Measurements from ENCODE around the gene LHFPL3. TPM values are rescaled to one million over a fixed set of nuclear protein-coding genes. Genes with fewer than 3 reads are reported as not detected.

Gene LHFPL3
- polyA plus RNA-seq, 1 donor from 2014 or later = 5.6 TPM

- Histone ChIP-seq H3F3A (ENCODE audit: insufficient read depth, low read length, poor library complexity, severe bottlenecking) (no peaks in the 10 kb centered on the region), H3K4me3 (ENCODE audit: low read length) (no peak overlapping the region), H2AFZ (ENCODE audit: low read depth, low read length) (no peak overlapping the region), H3K36me3 (ENCODE audit: insufficient read depth, low read length) (no peaks in the 10 kb centered on the region), H3K79me2 (replicated peaks; ENCODE audit: insufficient read depth, low read length) (no peaks in the 10 kb centered on the region), H3K27me3 (ENCODE audit: insufficient read depth, low read depth, low read length) (no peaks in the 10 kb centered on the region), H3K9ac (ENCODE audit: low read length) (no peak overlapping the region), H3K9me2 (ENCODE audit: insufficient read depth, low read length) (no peaks in the 10 kb centered on the region), H4K20me1 (ENCODE audit: insufficient read depth) (no peaks in the 10 kb centered on the region), H3K27ac (ENCODE audit: low read length) (no peak overlapping the region), H3K4me2 (ENCODE audit: low read length) (no peak overlapping the region), H3K9me3 (ENCODE audit: low read length) (no peaks in the 10 kb centered on the region)
- TF ChIP-seq EP300 (conservative IDR thresholded peaks at IDR 0.05; ENCODE audit: poor library complexity, severe bottlenecking) (no peak), RAD21 (conservative IDR thresholded peaks at IDR 0.05) (no peak)
Measured at GRCh38 chr7:104445393-104445792, 117.0 kb downstream of the LHFPL3 start.

DNA sequence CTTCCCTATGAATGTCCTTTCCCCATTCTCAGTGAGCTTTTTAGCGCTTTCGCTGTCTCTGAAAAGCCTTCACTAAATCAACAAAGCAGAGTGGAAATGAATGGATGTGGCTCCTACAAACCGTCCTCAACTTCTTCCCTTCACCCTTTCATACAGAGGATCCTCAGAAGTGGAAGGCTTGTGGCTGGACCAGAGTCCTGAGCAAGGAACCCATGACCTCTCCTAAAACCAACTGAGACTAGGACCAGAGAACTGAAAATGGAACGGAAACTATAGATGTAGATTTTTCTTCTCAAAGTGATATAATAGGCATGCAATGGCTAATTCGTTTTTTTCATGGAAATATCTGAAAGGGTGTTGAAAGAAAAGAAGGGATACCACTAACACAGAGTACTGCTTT, 122.5 kb downstream of the LHFPL3 start:
- Histone ChIP-seq H3K27ac (ENCODE audit: low read length) (no peak overlapping the region), H3K9me2 (ENCODE audit: insufficient read depth, low read length) (no peaks in the 10 kb centered on the region), H3K27me3 (ENCODE audit: insufficient read depth, low read depth, low read length) (no peaks in the 10 kb centered on the region), H4K20me1 (ENCODE audit: insufficient read depth) (no peaks in the 10 kb centered on the region), H3K9ac (ENCODE audit: low read length) (no peak overlapping the region), H3K4me3 (ENCODE audit: low read length) (no peak overlapping the region), H3K4me2 (ENCODE audit: low read length) (no peak overlapping the region), H3K79me2 (replicated peaks; ENCODE audit: insufficient read depth, low read length) (no peaks in the 10 kb centered on the region), H3K36me3 (ENCODE audit: insufficient read depth, low read length) (no peaks in the 10 kb centered on the region), H3F3A (ENCODE audit: insufficient read depth, low read length, poor library complexity, severe bottlenecking) (no peaks in the 10 kb centered on the region), H2AFZ (ENCODE audit: low read depth, low read length) (no peak overlapping the region), H3K9me3 (ENCODE audit: low read length) (no peaks in the 10 kb centered on the region)
- TF ChIP-seq, protein P1, sequence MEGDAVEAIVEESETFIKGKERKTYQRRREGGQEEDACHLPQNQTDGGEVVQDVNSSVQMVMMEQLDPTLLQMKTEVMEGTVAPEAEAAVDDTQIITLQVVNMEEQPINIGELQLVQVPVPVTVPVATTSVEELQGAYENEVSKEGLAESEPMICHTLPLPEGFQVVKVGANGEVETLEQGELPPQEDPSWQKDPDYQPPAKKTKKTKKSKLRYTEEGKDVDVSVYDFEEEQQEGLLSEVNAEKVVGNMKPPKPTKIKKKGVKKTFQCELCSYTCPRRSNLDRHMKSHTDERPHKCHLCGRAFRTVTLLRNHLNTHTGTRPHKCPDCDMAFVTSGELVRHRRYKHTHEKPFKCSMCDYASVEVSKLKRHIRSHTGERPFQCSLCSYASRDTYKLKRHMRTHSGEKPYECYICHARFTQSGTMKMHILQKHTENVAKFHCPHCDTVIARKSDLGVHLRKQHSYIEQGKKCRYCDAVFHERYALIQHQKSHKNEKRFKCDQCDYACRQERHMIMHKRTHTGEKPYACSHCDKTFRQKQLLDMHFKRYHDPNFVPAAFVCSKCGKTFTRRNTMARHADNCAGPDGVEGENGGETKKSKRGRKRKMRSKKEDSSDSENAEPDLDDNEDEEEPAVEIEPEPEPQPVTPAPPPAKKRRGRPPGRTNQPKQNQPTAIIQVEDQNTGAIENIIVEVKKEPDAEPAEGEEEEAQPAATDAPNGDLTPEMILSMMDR (IDR thresholded peaks at IDR 0.05; ENCODE audit: poor library complexity, severe bottlenecking) = no peak
- TF ChIP-seq EZH2 (IDR thresholded peaks at IDR 0.05; ENCODE audit: borderline replicate concordance, insufficient read depth, low read length, poor library complexity, severe bottlenecking) = no peak
- no peak for TF ChIP-seq RAD21 (conservative IDR thresholded peaks at IDR 0.05)
- TF ChIP-seq EP300 (conservative IDR thresholded peaks at IDR 0.05; ENCODE audit: poor library complexity, severe bottlenecking) = no peak
- no peak for TF ChIP-seq POLR2AphosphoS5 (IDR thresholded peaks at IDR 0.05)
- TF ChIP-seq MXI1 (conservative IDR thresholded peaks at IDR 0.05; ENCODE audit: poor library complexity, severe bottlenecking) = no peak
- TF ChIP-seq REST (IDR thresholded peaks at IDR 0.05; ENCODE audit: borderline replicate concordance) = no peak
- no peak for TF ChIP-seq SMC3 (conservative IDR thresholded peaks at IDR 0.05; ENCODE audit: poor library complexity)
- TF ChIP-seq TAF1 (IDR thresholded peaks at IDR 0.05; ENCODE audit: low read depth) = no peak

GRCh38 chr7:104453190-104453589, 124.8 kb downstream of the LHFPL3 start:
- Histone ChIP-seq H3K79me2 (replicated peaks; ENCODE audit: insufficient read depth, low read length) (no peaks in the 10 kb centered on the region), H3K4me3 (ENCODE audit: low read length) (no peak overlapping the region), H3K27me3 (ENCODE audit: insufficient read depth, low read depth, low read length) (no peaks in the 10 kb centered on the region), H3K9me2 (ENCODE audit: insufficient read depth, low read length) (no peaks in the 10 kb centered on the region), H3K9me3 (ENCODE audit: low read length) (peaks cover 3% of the 10 kb centered on the region), H3K27ac (ENCODE audit: low read length) (no peak overlapping the region), H2AFZ (ENCODE audit: low read depth, low read length) (no peak overlapping the region), H4K20me1 (ENCODE audit: insufficient read depth) (no peaks in the 10 kb centered on the region), H3K36me3 (ENCODE audit: insufficient read depth, low read length) (no peaks in the 10 kb centered on the region), H3F3A (ENCODE audit: insufficient read depth, low read length, poor library complexity, severe bottlenecking) (no peaks in the 10 kb centered on the region), H3K4me2 (ENCODE audit: low read length) (no peak overlapping the region), H3K9ac (ENCODE audit: low read length) (no peak overlapping the region)
- no peak for TF ChIP-seq SMC3 (conservative IDR thresholded peaks at IDR 0.05; ENCODE audit: poor library complexity)
- TF ChIP-seq EP300 (conservative IDR thresholded peaks at IDR 0.05; ENCODE audit: poor library complexity, severe bottlenecking) = no peak
- TF ChIP-seq, protein P1 (IDR thresholded peaks at IDR 0.05; ENCODE audit: poor library complexity, severe bottlenecking) = no peak
- TF ChIP-seq MXI1 (conservative IDR thresholded peaks at IDR 0.05; ENCODE audit: poor library complexity, severe bottlenecking) = no peak
- TF ChIP-seq RAD21 (conservative IDR thresholded peaks at IDR 0.05) = no peak
- TF ChIP-seq POLR2AphosphoS5 (IDR thresholded peaks at IDR 0.05) = no peak
- no peak for TF ChIP-seq REST (IDR thresholded peaks at IDR 0.05; ENCODE audit: borderline replicate concordance)
- TF ChIP-seq EZH2 (IDR thresholded peaks at IDR 0.05; ENCODE audit: borderline replicate concordance, insufficient read depth, low read length, poor library complexity, severe bottlenecking) = no peak
